ENCODE measurements around the gene GNB2. TPM values are rescaled to one million over a fixed set of nuclear protein-coding genes. Genes with fewer than 3 reads are reported as not detected.

GNB2 gene
- 100 to 1,000 TPM; 292 to 312 TPM for total RNA-seq

DNA sequence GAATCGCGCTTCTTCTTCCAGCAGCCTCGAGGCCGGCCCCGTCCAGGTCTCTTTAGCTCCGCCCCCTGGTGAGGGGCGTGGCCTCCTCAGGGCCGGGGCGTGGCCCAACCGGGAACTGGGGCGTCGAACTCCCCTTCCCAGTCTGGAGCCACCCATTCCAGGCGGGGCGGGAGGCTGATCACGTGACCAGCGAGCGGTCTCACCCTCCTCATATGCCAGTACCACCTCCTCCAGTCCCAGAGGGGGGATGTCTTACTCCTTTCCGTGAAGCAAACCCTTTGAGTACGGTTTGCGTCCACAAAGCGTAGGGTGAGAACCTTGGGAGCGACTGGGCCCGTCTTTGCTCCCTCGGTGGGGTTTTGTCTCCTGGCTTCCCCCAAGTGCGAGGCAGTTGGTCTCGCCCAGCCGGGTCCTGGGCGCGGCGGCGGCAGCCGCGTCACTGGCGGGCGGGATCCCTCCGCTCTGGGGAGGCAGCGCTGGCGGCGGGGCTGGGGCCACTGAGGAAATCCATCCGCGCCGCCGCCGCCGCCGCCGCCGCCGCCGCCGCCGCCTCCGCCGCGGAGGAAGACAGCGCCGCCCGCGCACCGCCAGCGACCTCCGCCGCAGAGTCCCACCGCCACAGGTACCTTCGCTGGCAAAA lies at the start of gene GNB2:
Gene GNB2, plus strand, starts transcription at position 439 of the 640 bp plus-strand sequence. CDS start 2,526 bp downstream, outside the sequence.
- H3K4me3 ChIP-seq: peak within 1 kb of the TSS; percentile 80
- no peaks in the 10 kb centered on the region for H3K27me3 ChIP-seq
- H3K4me1 ChIP-seq: no peaks in the 10 kb centered on the region
- H3K9ac ChIP-seq (ENCODE audit: low read depth in 2 of 2, low read length in 2 of 2): peak within 1 kb of the TSS; percentile 72 to 93
- intact Hi-C loops (cut with DNase I): loop anchor here (10.0 kb wide), 1 partner anchor 69 kb away; the partner anchor contains the start of gene PCOLCE
- TF ChIP-seq, protein P1, sequence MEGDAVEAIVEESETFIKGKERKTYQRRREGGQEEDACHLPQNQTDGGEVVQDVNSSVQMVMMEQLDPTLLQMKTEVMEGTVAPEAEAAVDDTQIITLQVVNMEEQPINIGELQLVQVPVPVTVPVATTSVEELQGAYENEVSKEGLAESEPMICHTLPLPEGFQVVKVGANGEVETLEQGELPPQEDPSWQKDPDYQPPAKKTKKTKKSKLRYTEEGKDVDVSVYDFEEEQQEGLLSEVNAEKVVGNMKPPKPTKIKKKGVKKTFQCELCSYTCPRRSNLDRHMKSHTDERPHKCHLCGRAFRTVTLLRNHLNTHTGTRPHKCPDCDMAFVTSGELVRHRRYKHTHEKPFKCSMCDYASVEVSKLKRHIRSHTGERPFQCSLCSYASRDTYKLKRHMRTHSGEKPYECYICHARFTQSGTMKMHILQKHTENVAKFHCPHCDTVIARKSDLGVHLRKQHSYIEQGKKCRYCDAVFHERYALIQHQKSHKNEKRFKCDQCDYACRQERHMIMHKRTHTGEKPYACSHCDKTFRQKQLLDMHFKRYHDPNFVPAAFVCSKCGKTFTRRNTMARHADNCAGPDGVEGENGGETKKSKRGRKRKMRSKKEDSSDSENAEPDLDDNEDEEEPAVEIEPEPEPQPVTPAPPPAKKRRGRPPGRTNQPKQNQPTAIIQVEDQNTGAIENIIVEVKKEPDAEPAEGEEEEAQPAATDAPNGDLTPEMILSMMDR (IDR thresholded peaks at IDR 0.05): no peak
- peak within 1 kb of the TSS; percentile 96 for H3K27ac ChIP-seq
- H3K9me3 ChIP-seq: no peaks in the 10 kb centered on the region
- H3K36me3 ChIP-seq: peaks cover 14% of the 10 kb centered on the region
- DNase-seq: peak; percentile 100

DNA sequence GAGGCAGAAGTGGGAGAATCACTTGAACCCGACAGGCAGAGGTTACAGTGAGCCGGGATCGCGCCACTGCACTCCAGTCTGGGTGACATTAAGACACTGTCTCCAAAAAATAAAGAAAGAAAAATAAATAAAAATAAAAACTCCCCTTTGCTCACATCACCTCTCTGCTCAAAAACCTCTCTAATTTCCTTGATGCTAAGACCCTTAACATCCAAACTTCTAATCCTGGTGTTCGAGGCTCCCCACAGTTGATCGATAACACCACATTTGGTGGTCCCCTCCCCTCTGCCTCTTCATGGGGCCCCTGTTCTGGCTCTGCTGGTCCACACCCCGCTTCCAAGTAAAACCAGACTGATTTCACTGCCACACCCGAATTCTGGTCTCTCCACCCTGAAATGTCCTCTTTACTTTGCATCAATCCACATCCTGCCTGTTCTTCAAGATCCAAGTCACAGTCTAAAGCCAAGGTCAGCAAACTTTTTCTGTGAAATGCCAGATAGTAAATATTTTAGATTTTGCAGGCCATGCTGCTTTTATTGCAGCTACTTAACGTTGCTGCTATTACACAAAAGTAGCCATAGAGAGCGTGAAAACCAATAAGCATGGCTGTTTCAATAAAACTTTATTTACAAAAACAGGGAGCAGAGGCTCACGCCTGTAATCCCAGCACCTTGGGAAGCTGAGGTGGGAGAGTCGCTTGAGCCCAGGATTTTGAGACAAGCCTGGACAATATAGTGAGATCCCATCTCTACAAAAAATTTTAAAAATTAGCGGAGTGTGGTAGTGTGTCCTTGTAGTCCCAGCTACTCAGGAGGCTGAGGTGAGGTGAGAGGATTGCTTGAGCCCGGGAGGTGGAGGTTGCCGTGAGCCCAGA lies 49.4 kb upstream of the GNB2 start:
- Histone ChIP-seq H3K4me1 (no peaks in the 10 kb centered on the region), H3K27me3 (no peaks in the 10 kb centered on the region), H3K4me3 (no peak overlapping the region), H3K9ac (ENCODE audit: low read depth in 2 of 2, low read length in 2 of 2) (peak overlapping the region in 1 of 2 donors; percentile 12), H3K36me3 (no peaks in the 10 kb centered on the region), H3K27ac (no peak overlapping the region), H3K9me3 (no peaks in the 10 kb centered on the region)
- TF ChIP-seq, protein P1 (IDR thresholded peaks at IDR 0.05): no peak
- intact Hi-C loops (cut with DNase I): no loop called here
- DNase-seq: no peak

DNA sequence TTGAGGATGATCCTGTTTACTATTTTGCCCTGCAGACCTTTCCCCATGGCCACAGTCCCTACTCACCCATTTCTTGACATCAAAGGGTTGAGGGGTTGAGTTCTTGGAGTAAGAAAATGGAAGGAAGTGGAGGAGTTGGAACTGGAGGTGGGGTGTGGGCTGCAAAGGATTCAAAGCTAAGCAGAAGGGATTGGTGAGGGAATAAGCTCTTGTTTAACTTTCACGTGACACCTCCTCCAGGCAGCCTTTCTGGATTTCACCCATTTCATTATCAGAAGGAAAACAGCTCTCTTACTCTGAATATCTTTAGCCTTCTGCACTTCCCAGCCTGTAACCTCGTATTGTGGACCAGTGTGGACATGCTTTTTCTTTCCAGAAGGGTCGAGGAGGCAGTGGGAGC lies 47.5 kb upstream of the GNB2 start:
- Histone ChIP-seq H3K9ac (ENCODE audit: low read depth in 2 of 2, low read length in 2 of 2) (no peak overlapping the region), H3K4me3 (no peak overlapping the region), H3K36me3 (no peaks in the 10 kb centered on the region), H3K27me3 (no peaks in the 10 kb centered on the region), H3K27ac (no peak overlapping the region), H3K4me1 (no peaks in the 10 kb centered on the region), H3K9me3 (no peaks in the 10 kb centered on the region)
- DNase-seq: no peak
- TF ChIP-seq, protein P1 (IDR thresholded peaks at IDR 0.05): no peak
- intact Hi-C loops (cut with DNase I): no loop called here

GRCh38 chr7:100626530-100627237 lies 46.9 kb upstream of the GNB2 start:
- peak; percentile 90 for DNase-seq
- H3K36me3 ChIP-seq: no peaks in the 10 kb centered on the region
- H3K9me3 ChIP-seq: no peaks in the 10 kb centered on the region
- TF ChIP-seq, protein P1 (IDR thresholded peaks at IDR 0.05): no peak
- peak overlapping the region in 1 of 2 donors; percentile 60 for H3K9ac ChIP-seq (ENCODE audit: low read depth in 2 of 2, low read length in 2 of 2)
- no peaks in the 10 kb centered on the region for H3K4me1 ChIP-seq
- no peaks in the 10 kb centered on the region for H3K27me3 ChIP-seq
- intact Hi-C loops (cut with DNase I): no loop called here
- H3K4me3 ChIP-seq: peak overlapping the region; percentile 27
- no peak overlapping the region for H3K27ac ChIP-seq

- H3K9me3 ChIP-seq: no peaks in the 10 kb centered on the region
- H3K4me3 ChIP-seq: no peak overlapping the region
- H3K9ac ChIP-seq (ENCODE audit: low read depth in 2 of 2, low read length in 2 of 2): no peak overlapping the region
- intact Hi-C loops (cut with DNase I): no loop called here
- TF ChIP-seq, protein P1 (IDR thresholded peaks at IDR 0.05): no peak
- H3K4me1 ChIP-seq: no peaks in the 10 kb centered on the region
- no peaks in the 10 kb centered on the region for H3K27me3 ChIP-seq
- no peak overlapping the region for H3K27ac ChIP-seq
- H3K36me3 ChIP-seq: no peaks in the 10 kb centered on the region
- no peak for DNase-seq
Measured at GRCh38 chr7:100627238-100627549, 46.3 kb upstream of the GNB2 start.
